WTC11 (cell line): ENCODE measurements around the gene GABBR2.

ENCODE experiments used
- AR ChIP-seq: fragments of 250-450 bp; sonication (Bioruptor Pico); IDR thresholded peaks from 2 replicates; pipeline ENCODE4 v1.9.0; 2021; ENCODE audit warnings: mild to moderate bottlenecking
- CBFB ChIP-seq: sonication (generic); formaldehyde crosslinking; IDR thresholded peaks from 2 replicates; pipeline ENCODE4 v1.8.1; 2022; ENCODE audit warnings: mild to moderate bottlenecking, low read depth, missing genetic modification reagents
- CDX4 ChIP-seq: fragments of 250-450 bp; sonication (Bioruptor Pico); IDR thresholded peaks from 2 replicates; pipeline ENCODE4 v1.9.0; 2021; ENCODE audit warnings: moderate library complexity, mild to moderate bottlenecking, inconsistent platforms, borderline replicate concordance
- JUN ChIP-seq: sonication (generic); formaldehyde crosslinking; IDR thresholded peaks from 2 replicates; pipeline ENCODE4 v1.8.0; 2023; ENCODE audit warnings: mild to moderate bottlenecking, missing genetic modification reagents
- NFE2L1 ChIP-seq: sonication (generic); formaldehyde crosslinking; IDR thresholded peaks from 2 replicates; pipeline ENCODE4 v1.8.1; 2023; ENCODE audit warnings: missing genetic modification reagents
- TF ChIP-seq, protein P1 (sequence below): fragments of 200-600 bp; IDR thresholded peaks from 2 replicates; pipeline ENCODE4 v1.8.0; 2022; ENCODE audit warnings: antibody characterized with exemption
- TF ChIP-seq, protein P2 (sequence below): sonication (generic); formaldehyde crosslinking; conservative IDR thresholded peaks from 2 replicates; pipeline ENCODE4 v1.8.1; 2022; ENCODE audit warnings: mild to moderate bottlenecking, missing genetic modification reagents
- TF ChIP-seq, protein P3 (sequence below): sonication (generic); formaldehyde crosslinking; IDR thresholded peaks from 2 replicates; pipeline ENCODE4 v1.8.1; 2023; ENCODE audit warnings: mild to moderate bottlenecking, missing genetic modification reagents, moderate library complexity

DNA sequence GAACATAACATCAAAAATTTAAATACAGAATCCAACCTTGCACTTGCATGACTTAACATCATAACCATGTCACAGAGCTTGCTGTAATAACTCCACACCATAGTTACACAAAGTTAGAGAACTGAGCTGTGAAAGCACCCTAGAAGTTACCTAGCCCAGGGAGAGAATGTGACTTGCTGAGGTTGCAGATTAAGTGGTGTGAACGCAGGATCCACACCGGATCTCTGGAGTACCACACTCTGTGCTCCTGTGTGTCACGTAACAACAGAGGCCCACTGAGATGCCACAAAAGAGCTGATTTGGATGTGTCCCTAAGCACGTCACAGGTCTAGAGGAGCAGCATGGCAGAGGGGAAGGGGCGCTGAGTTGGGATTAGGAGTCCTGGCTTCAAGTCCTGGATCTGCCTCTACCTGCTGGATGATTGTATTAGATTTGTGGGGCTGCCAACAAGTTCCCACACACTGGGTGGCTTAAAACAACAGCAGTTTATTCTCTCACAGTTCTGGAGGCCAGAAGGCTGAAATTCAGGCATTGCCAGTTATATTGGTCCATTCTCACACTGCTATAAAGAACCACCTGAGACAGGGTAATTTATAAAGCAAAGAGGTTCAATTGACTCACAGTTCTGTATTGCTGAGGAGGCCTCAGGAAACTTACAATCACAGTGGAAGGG is 240.0 kb downstream of the GABBR2 start:
- TF ChIP-seq CBFB (CRISPR knock-in tag) (no peak), CDX4 (CRISPR knock-in tag) (no peak), AR (CRISPR knock-in tag) (no peak), NFE2L1 (CRISPR knock-in tag) (no peak), JUN (CRISPR knock-in tag) (no peak)
- TF ChIP-seq, protein P1, sequence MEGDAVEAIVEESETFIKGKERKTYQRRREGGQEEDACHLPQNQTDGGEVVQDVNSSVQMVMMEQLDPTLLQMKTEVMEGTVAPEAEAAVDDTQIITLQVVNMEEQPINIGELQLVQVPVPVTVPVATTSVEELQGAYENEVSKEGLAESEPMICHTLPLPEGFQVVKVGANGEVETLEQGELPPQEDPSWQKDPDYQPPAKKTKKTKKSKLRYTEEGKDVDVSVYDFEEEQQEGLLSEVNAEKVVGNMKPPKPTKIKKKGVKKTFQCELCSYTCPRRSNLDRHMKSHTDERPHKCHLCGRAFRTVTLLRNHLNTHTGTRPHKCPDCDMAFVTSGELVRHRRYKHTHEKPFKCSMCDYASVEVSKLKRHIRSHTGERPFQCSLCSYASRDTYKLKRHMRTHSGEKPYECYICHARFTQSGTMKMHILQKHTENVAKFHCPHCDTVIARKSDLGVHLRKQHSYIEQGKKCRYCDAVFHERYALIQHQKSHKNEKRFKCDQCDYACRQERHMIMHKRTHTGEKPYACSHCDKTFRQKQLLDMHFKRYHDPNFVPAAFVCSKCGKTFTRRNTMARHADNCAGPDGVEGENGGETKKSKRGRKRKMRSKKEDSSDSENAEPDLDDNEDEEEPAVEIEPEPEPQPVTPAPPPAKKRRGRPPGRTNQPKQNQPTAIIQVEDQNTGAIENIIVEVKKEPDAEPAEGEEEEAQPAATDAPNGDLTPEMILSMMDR: no peak
- TF ChIP-seq, protein P2, sequence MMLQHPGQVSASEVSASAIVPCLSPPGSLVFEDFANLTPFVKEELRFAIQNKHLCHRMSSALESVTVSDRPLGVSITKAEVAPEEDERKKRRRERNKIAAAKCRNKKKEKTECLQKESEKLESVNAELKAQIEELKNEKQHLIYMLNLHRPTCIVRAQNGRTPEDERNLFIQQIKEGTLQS (CRISPR knock-in tag): no peak
- TF ChIP-seq, protein P3, sequence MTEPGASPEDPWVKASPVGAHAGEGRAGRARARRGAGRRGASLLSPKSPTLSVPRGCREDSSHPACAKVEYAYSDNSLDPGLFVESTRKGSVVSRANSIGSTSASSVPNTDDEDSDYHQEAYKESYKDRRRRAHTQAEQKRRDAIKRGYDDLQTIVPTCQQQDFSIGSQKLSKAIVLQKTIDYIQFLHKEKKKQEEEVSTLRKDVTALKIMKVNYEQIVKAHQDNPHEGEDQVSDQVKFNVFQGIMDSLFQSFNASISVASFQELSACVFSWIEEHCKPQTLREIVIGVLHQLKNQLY (CRISPR knock-in tag): no peak
